CD4-positive, alpha-beta memory T cell (primary cell): Measurements from ENCODE around the gene RAB40C. TPM values are rescaled to one million over a fixed set of nuclear protein-coding genes. Genes with fewer than 3 reads are reported as not detected.

Experiments used
- CTCF ChIA-PET: fragments of 350-600 bp; sonication (Branson Sonifier 250); formaldehyde crosslinking; loops from one replicate; lab custom pipeline; 2021; ENCODE audit warnings: inconsistent platforms; ENCODE audit not compliant: partially characterized antibody; lab: Charles Lee
- POLR2A ChIA-PET: fragments of 350-600 bp; sonication (Branson Sonifier 250); formaldehyde crosslinking; loops from one replicate; lab custom pipeline; 2021; ENCODE audit not compliant: partially characterized antibody; lab: Charles Lee
- DNase-seq, 5 donors: peaks; one replicate each; pipeline versions ENCODE4 v3.0.0 to v3.0.0-alpha.2; 2020 to 2022; ENCODE audit warnings: mixed read lengths in 1 of 5
- H3K27ac ChIP-seq: one replicate; pipeline ENCODE4 v1.7.0; 2013; ENCODE audit warnings: low read depth, low read length
- H3K27me3 ChIP-seq: 2 replicates; pipeline ENCODE4 v1.7.0; 2013; ENCODE audit warnings: mild to moderate bottlenecking, low read length, moderate library complexity; ENCODE audit not compliant: insufficient read depth
- H3K36me3 ChIP-seq: 2 replicates; pipeline ENCODE4 v1.7.0; 2013; ENCODE audit warnings: mild to moderate bottlenecking, low read length, moderate library complexity; ENCODE audit not compliant: insufficient read depth
- H3K4me1 ChIP-seq: 2 replicates; pipeline ENCODE4 v1.7.0; 2013; ENCODE audit warnings: mild to moderate bottlenecking, low read length, moderate library complexity; ENCODE audit not compliant: insufficient read depth
- H3K4me3 ChIP-seq, 2 donors: one replicate each; pipeline ENCODE4 v1.7.0; 2013; ENCODE audit warnings: low read length in 2 of 2, mild to moderate bottlenecking in 1 of 2
- H3K9me3 ChIP-seq, 2 donors: one replicate each; pipeline ENCODE4 v1.7.0; 2013; ENCODE audit warnings: low read length in 2 of 2, control low read depth in 1 of 2; ENCODE audit not compliant: control insufficient read depth in 1 of 2
- H3K27ac Mint-ChIP-seq, 7 donors: one replicate each; pipeline ENCODE4 v1.8.0; 2020 to 2021; ENCODE audit warnings: mixed read lengths in 7 of 7, mild to moderate bottlenecking in 6 of 7, inconsistent platforms in 3 of 7, moderate library complexity in 3 of 7
- H3K27me3 Mint-ChIP-seq, 2 donors: one replicate each; pipeline ENCODE4 v1.8.0; 2020 to 2021; ENCODE audit warnings: mixed read lengths in 2 of 2
- H3K36me3 Mint-ChIP-seq, 2 donors: one replicate each; pipeline ENCODE4 v1.8.0; 2020 to 2021; ENCODE audit warnings: mixed read lengths in 2 of 2, inconsistent platforms in 1 of 2, mild to moderate bottlenecking in 1 of 2
- H3K4me1 Mint-ChIP-seq, 4 donors: one replicate each; pipeline ENCODE4 v1.8.0; 2020 to 2021; ENCODE audit warnings: mixed read lengths in 4 of 4, mild to moderate bottlenecking in 1 of 4
- H3K4me3 Mint-ChIP-seq, 8 donors: one replicate each; pipeline ENCODE4 v1.8.0; 2020 to 2021; ENCODE audit warnings: mixed read lengths in 8 of 8, mild to moderate bottlenecking in 7 of 8, moderate library complexity in 6 of 8, inconsistent platforms in 3 of 8
- H3K9me3 Mint-ChIP-seq, 8 donors: one replicate each; pipeline ENCODE4 v1.8.0; 2020 to 2021; ENCODE audit warnings: mixed read lengths in 8 of 8, mild to moderate bottlenecking in 5 of 8, inconsistent platforms in 3 of 8, moderate library complexity in 1 of 8
- intact Hi-C: fragments of 100-400 bp; cut with micrococcal nuclease; formaldehyde crosslinking; loops from one replicate; pipeline ENCODE4 v1.15.1; 2023
- polyA plus RNA-seq, 2 donors: library from polyadenylated mRNA; unstranded; fragments of 300-500 nt; fragmentation: Illumina TruSeq; gene quantifications; one replicate each; pipeline ENCODE4 v1.2.3, GENCODE V29; 2021
- total RNA-seq, 2 experiments: library from RNA; stranded (reverse); gene quantifications; one replicate each; pipeline ENCODE4 v1.2.3, GENCODE V29; 2021

RAB40C gene
- total and polyA plus RNA-seq, 4 experiments from 2014 or later = 6.8 to 25.6 (median 19.9) TPM

- H3K27ac Mint-ChIP-seq = peak within 1 kb of the TSS; percentile 38 to 94 (median 86)
- Histone ChIP-seq H3K4me1 (peaks cover 23% of the 10 kb centered on the region), H3K27ac (peak within 1 kb of the TSS; percentile 69), H3K27me3 (no peaks in the 10 kb centered on the region), H3K4me3 (peak within 1 kb of the TSS; percentile 42 to 73), H3K36me3 (peaks cover 25% of the 10 kb centered on the region), H3K9me3 (no peaks in the 10 kb centered on the region)
- H3K4me1 Mint-ChIP-seq = peaks cover 3 to 21% (median 5%) of the 10 kb centered on the region in 4 donors
- peaks cover 0 to 11% of the 10 kb centered on the region in 2 donors for H3K36me3 Mint-ChIP-seq
- H3K27me3 Mint-ChIP-seq = no peaks in the 10 kb centered on the region
- peak; percentile 88 to 93 (median 91) for DNase-seq
- H3K9me3 Mint-ChIP-seq = no peaks in the 10 kb centered on the region
- intact Hi-C loops = loop anchor here (1.0 to 2.0 kb wide), 5 partner anchors 11 to 276 kb away; partner anchors contain the start of genes JMJD8, METTL26 and WDR90
- CTCF ChIA-PET = interaction anchor here (0.7 to 1.4 kb wide), 8 partner anchors 8 to 65 kb away, joined by 3 to 6 read pairs (median 3); partner anchors contain the start of gene WDR90
- POLR2A ChIA-PET = interaction anchor here (0.6 to 5.6 kb wide), 11 partner anchors 8 to 139 kb away, joined by 3 to 89 read pairs (median 6); partner anchors contain the start of genes ANTKMT, JMJD8, MCRIP2 and METTL26
- peak within 1 kb of the TSS; percentile 77 to 86 (median 80) for H3K4me3 Mint-ChIP-seq
Observed at GRCh38 chr16:667780-668518, 78.1 kb downstream of the RAB40C start, which contains the start of gene RHOT2. Gene RHOT2, plus strand, starts transcription at chr16:668132. Its CDS starts 68 bp downstream, at chr16:668200.

GRCh38 chr16:668519-669171 is 78.8 kb downstream of the RAB40C start:
- Histone ChIP-seq H3K27ac (peak overlapping the region; percentile 69), H3K27me3 (no peaks in the 10 kb centered on the region), H3K4me1 (peaks cover 23% of the 10 kb centered on the region), H3K4me3 (peak overlapping the region; percentile 42 to 73), H3K9me3 (no peaks in the 10 kb centered on the region), H3K36me3 (peaks cover 25% of the 10 kb centered on the region)
- Mint-ChIP-seq H3K36me3 (peaks cover 0 to 13% of the 10 kb centered on the region in 2 donors), H3K4me1 (peaks cover 3 to 21% (median 6%) of the 10 kb centered on the region in 4 donors), H3K27ac (peak overlapping the region in 6 of 7 donors; percentile 29 to 88 (median 53)), H3K9me3 (no peaks in the 10 kb centered on the region), H3K4me3 (peak overlapping the region; percentile 71 to 86 (median 80)), H3K27me3 (no peaks in the 10 kb centered on the region)
- intact Hi-C loops = loop anchor here (1.0 to 2.0 kb wide), 5 partner anchors 11 to 276 kb away; partner anchors contain the start of genes JMJD8, METTL26 and WDR90
- no peak for DNase-seq
- ChIA-PET CTCF (interaction anchor here (1.1 to 1.4 kb wide), 4 partner anchors 10 to 64 kb away, joined by 3 to 5 read pairs (median 3); no protein-coding TSS in a partner anchor), POLR2A (interaction anchor here (1.4 to 5.6 kb wide), 7 partner anchors 12 to 53 kb away, joined by 5 to 89 read pairs (median 17); partner anchors contain the start of genes ANTKMT, JMJD8, MCRIP2 and METTL26)

- H3K9me3 ChIP-seq = no peaks in the 10 kb centered on the region
- Mint-ChIP-seq H3K27ac (peak overlapping the region in 1 of 7 donors; percentile 57), H3K9me3 (no peaks in the 10 kb centered on the region), H3K4me1 (peaks cover 3 to 22% (median 6%) of the 10 kb centered on the region in 4 donors), H3K27me3 (no peaks in the 10 kb centered on the region), H3K4me3 (peak overlapping the region in 6 of 8 donors; percentile 46 to 81 (median 68)), H3K36me3 (peaks cover 0 to 16% of the 10 kb centered on the region in 2 donors)
- no peaks in the 10 kb centered on the region for H3K27me3 ChIP-seq
- peaks cover 25% of the 10 kb centered on the region for H3K36me3 ChIP-seq
- DNase-seq = no peak
- intact Hi-C loops = loop anchor here (2.0 kb wide), 1 partner anchor 21 kb away; the partner anchor contains the start of gene WDR90
- H3K4me1 ChIP-seq = peaks cover 23% of the 10 kb centered on the region
- ChIA-PET CTCF (no interaction called here), POLR2A (interaction anchor here (5.6 kb wide), 1 partner anchor 11 kb away, joined by 89 read pairs; the partner anchor contains the start of genes JMJD8 and STUB1)
- H3K27ac ChIP-seq = no peak overlapping the region
- H3K4me3 ChIP-seq = no peak overlapping the region
Observed at GRCh38 chr16:669666-670065, 79.8 kb downstream of the RAB40C start.

- no peak for DNase-seq
- Mint-ChIP-seq H3K4me1 (peaks cover 5 to 28% (median 10%) of the 10 kb centered on the region in 4 donors), H3K36me3 (peaks cover 0 to 16% of the 10 kb centered on the region in 2 donors), H3K27ac (peak overlapping the region in 1 of 7 donors; percentile 57), H3K27me3 (no peaks in the 10 kb centered on the region), H3K4me3 (peak overlapping the region in 3 of 8 donors; percentile 5 to 42 (median 25)), H3K9me3 (no peaks in the 10 kb centered on the region)
- no peaks in the 10 kb centered on the region for H3K27me3 ChIP-seq
- CTCF ChIA-PET = no interaction called here
- intact Hi-C loops = no loop called here
- no peak overlapping the region for H3K27ac ChIP-seq
- H3K4me3 ChIP-seq = no peak overlapping the region
- peaks cover 29% of the 10 kb centered on the region for H3K4me1 ChIP-seq
- peaks cover 25% of the 10 kb centered on the region for H3K36me3 ChIP-seq
- POLR2A ChIA-PET = interaction anchor here (1.2 to 5.6 kb wide), 5 partner anchors 10 to 25 kb away, joined by 6 to 89 read pairs (median 7); partner anchors contain the start of genes JMJD8, STUB1 and WDR24
- H3K9me3 ChIP-seq = no peaks in the 10 kb centered on the region
Observed at GRCh38 chr16:670485-671352, 80.9 kb downstream of the RAB40C start.

- Mint-ChIP-seq H3K27ac (no peak overlapping the region), H3K9me3 (no peaks in the 10 kb centered on the region), H3K4me3 (no peak overlapping the region), H3K27me3 (no peaks in the 10 kb centered on the region), H3K4me1 (peaks cover 5 to 29% (median 10%) of the 10 kb centered on the region in 4 donors), H3K36me3 (peaks cover 0 to 16% of the 10 kb centered on the region in 2 donors)
- peaks cover 29% of the 10 kb centered on the region for H3K4me1 ChIP-seq
- ChIA-PET CTCF (no interaction called here), POLR2A (interaction anchor here (1.1 to 5.3 kb wide), 6 partner anchors 9 to 24 kb away, joined by 3 to 22 read pairs (median 7); partner anchors contain the start of genes JMJD8, STUB1 and WDR24)
- DNase-seq = no peak
- H3K27me3 ChIP-seq = no peaks in the 10 kb centered on the region
- no peak overlapping the region for H3K27ac ChIP-seq
- H3K4me3 ChIP-seq = no peak overlapping the region
- H3K36me3 ChIP-seq = peaks cover 25% of the 10 kb centered on the region
- H3K9me3 ChIP-seq = no peaks in the 10 kb centered on the region
- intact Hi-C loops = no loop called here
Observed at GRCh38 chr16:671353-672131, 81.7 kb downstream of the RAB40C start.
